Fibroblast of lung (primary cell): ENCODE measurements around the gene PEX14.

ENCODE experiments used
- EZH2 ChIP-seq: IDR thresholded peaks from 2 replicates; pipeline ENCODE4 v1.5.1; 2012; ENCODE audit warnings: low read length, control low read depth, mild to moderate bottlenecking; ENCODE audit errors: missing control alignments
- TF ChIP-seq, protein P1 (sequence below), 2 donors: IDR thresholded peaks in 1 of 2; conservative IDR thresholded peaks in 1 of 2; 1 replicate in 1 of 2; 2 replicates in 1 of 2; pipeline ENCODE4 v1.5.1; 2011 to 2012; ENCODE audit warnings: low read length in 2 of 2, control low read depth in 1 of 2, inconsistent platforms in 1 of 2, low read depth in 1 of 2, mild to moderate bottlenecking in 1 of 2

DNA sequence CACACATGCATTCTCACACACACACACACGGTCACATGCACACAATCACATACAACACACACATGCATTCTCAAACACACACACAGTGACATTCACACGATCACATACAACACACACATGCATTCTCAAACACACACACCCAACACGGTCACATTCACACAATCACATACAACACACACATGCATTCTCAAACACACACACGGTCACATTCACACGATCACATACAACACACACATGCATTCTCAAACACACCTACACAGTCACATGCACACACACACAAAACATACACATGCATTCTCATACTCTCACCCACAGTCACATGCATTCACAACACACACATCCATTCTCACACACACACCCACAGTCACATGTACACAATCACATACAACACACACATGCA, 186.7 kb downstream of the PEX14 start:
- TF ChIP-seq, protein P1, sequence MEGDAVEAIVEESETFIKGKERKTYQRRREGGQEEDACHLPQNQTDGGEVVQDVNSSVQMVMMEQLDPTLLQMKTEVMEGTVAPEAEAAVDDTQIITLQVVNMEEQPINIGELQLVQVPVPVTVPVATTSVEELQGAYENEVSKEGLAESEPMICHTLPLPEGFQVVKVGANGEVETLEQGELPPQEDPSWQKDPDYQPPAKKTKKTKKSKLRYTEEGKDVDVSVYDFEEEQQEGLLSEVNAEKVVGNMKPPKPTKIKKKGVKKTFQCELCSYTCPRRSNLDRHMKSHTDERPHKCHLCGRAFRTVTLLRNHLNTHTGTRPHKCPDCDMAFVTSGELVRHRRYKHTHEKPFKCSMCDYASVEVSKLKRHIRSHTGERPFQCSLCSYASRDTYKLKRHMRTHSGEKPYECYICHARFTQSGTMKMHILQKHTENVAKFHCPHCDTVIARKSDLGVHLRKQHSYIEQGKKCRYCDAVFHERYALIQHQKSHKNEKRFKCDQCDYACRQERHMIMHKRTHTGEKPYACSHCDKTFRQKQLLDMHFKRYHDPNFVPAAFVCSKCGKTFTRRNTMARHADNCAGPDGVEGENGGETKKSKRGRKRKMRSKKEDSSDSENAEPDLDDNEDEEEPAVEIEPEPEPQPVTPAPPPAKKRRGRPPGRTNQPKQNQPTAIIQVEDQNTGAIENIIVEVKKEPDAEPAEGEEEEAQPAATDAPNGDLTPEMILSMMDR (conservative IDR thresholded peaks at IDR 0.05 in 1 of 2, IDR thresholded peaks at IDR 0.05 in 1 of 2; ENCODE audit: low read depth in 1 of 2, low read length in 2 of 2) = no peak
- TF ChIP-seq EZH2 = no peak
